Liver (tissue), 3 donors: Measurements from ENCODE around the gene BTN1A1.

Source experiments
- CTCF ChIP-seq: fragments of 150-350 bp; IDR thresholded peaks from 2 replicates; pipeline ENCODE4 v1.5.1; 2017; ENCODE audit warnings: improper control_type of control experiment, low read depth, low read length; ENCODE audit not compliant: missing input control
- GABPA ChIP-seq, 2 donors: IDR thresholded peaks in 1 of 2; conservative IDR thresholded peaks in 1 of 2; 2 replicates each; pipeline ENCODE4 v1.6.1; 2016; ENCODE audit warnings: antibody characterized with exemption in 2 of 2, mild to moderate bottlenecking in 1 of 2, moderate library complexity in 1 of 2
- HNF4A ChIP-seq, 2 donors: conservative IDR thresholded peaks; 2 replicates each; pipeline ENCODE4 v1.6.1; 2016; ENCODE audit warnings: antibody characterized with exemption in 2 of 2, mild to moderate bottlenecking in 2 of 2
- MAX ChIP-seq: IDR thresholded peaks from 2 replicates; pipeline ENCODE4 v1.6.1; 2016; ENCODE audit warnings: antibody characterized with exemption
- RXRA ChIP-seq, 2 donors: IDR thresholded peaks; 2 replicates each; pipeline ENCODE4 v1.6.1; 2017 to 2018; ENCODE audit warnings: antibody characterized with exemption in 2 of 2, mild to moderate bottlenecking in 1 of 2
- SP1 ChIP-seq: IDR thresholded peaks from 2 replicates; pipeline ENCODE4 v1.6.1; 2018; ENCODE audit warnings: antibody characterized with exemption, mild to moderate bottlenecking
- TAF1 ChIP-seq: conservative IDR thresholded peaks from 2 replicates; pipeline ENCODE4 v1.6.1; 2016; ENCODE audit warnings: antibody characterized with exemption, mild to moderate bottlenecking
- donor health status: healthy.
- donor health status: healthy.

DNA sequence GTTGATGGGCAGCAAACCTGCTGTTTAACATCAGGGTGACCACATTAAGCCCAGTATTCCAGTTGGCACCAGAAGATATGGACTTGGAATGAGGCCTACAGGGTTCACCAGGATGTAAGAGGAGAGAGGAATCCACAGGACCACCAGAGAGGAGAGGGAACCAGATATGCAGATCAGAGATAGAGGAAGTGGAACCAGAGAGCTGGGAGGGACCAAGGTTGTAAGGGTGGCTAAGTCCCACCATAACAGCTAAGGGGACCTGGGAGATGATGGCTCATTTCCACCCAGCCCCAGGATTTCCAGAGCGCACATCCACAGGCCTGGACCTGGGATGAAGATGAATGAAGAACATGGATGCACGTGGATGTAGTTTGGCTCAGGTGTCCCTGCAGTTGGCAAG is 31.3 kb upstream of the BTN1A1 start:
- no peak for TF ChIP-seq TAF1
- TF ChIP-seq MAX: no peak
- no peak for TF ChIP-seq CTCF
- no peak for TF ChIP-seq GABPA (IDR thresholded peaks at IDR 0.05 in 1 of 2, conservative IDR thresholded peaks at IDR 0.05 in 1 of 2)
- no peak for TF ChIP-seq SP1
- TF ChIP-seq RXRA (IDR thresholded peaks at IDR 0.05): no peak
- no peak for TF ChIP-seq HNF4A (conservative IDR thresholded peaks at IDR 0.05)
